Panc1 (cell line): ENCODE measurements around the gene SLC52A3. TPM values are rescaled to one million over a fixed set of nuclear protein-coding genes. Genes with fewer than 3 reads are reported as not detected.
"Not testable (repeated sequence)": the region's sequence is repeated elsewhere in the genome, so short reads cannot be mapped to it uniquely, and the experiment has no call there.

Experiments used
- ATAC-seq: fragments of 200-7000 bp; cut with Tn5 transposase; 2 replicates; pipeline ENCODE4 v1.9.1; 2020; ENCODE audit warnings: mild to moderate bottlenecking, moderate library complexity
- BruUV-seq: library from RNA; stranded (reverse); fragments of 400-500 nt; replicated peaks from 2 replicates; lab custom pipeline; 2021; lab: Mats Ljungman, UMichigan
- CTCF ChIA-PET: fragments of 300-600 bp; sonication (Branson Sonifier 250); formaldehyde crosslinking; loops from one replicate; lab custom pipeline; 2022; ENCODE audit warnings: antibody characterized with exemption; lab: Charles Lee
- POLR2A ChIA-PET: fragments of 300-600 bp; sonication (Branson Sonifier 250); formaldehyde crosslinking; loops from one replicate; lab custom pipeline; 2022; ENCODE audit warnings: antibody characterized with exemption; lab: Charles Lee
- DNase-seq: peaks from one replicate; pipeline ENCODE4 v3.0.0-alpha.2; 2010; ENCODE audit warnings: low read depth, low spot score
- H3K27ac ChIP-seq: 2 replicates; pipeline ENCODE4 v1.5.1; 2011; ENCODE audit warnings: mild to moderate bottlenecking, low read length, inconsistent platforms
- H3K27me3 ChIP-seq: fragments of 200-500 bp; sonication (Bioruptor generic); 2 replicates; pipeline ENCODE4 v1.6.0; 2014; ENCODE audit warnings: low read length, inconsistent platforms; ENCODE audit not compliant: control insufficient read depth, insufficient read depth
- H3K36me3 ChIP-seq: fragments of 200-500 bp; sonication (Bioruptor generic); 2 replicates; pipeline ENCODE4 v1.5.1; 2014; ENCODE audit warnings: inconsistent platforms, mild to moderate bottlenecking, low read length, moderate library complexity; ENCODE audit not compliant: control insufficient read depth, insufficient read depth
- H3K4me1 ChIP-seq: 2 replicates; pipeline ENCODE4 v1.5.1; 2011; ENCODE audit warnings: inconsistent platforms, mild to moderate bottlenecking, low read length, moderate library complexity; ENCODE audit not compliant: control insufficient read depth, insufficient read depth
- H3K4me3 ChIP-seq, 2 experiments: 2 replicates each; pipeline ENCODE4 v1.5.1; 2011 to 2012; ENCODE audit warnings: low read depth in 2 of 2, low read length in 2 of 2, mild to moderate bottlenecking in 2 of 2, inconsistent platforms in 1 of 2, moderate library complexity in 1 of 2
- H3K9me3 ChIP-seq: fragments of 200-500 bp; sonication (Bioruptor generic); 2 replicates; pipeline ENCODE4 v1.5.1; 2014; ENCODE audit warnings: low read depth, mild to moderate bottlenecking, inconsistent platforms, low read length, moderate library complexity; ENCODE audit not compliant: control insufficient read depth, insufficient read depth
- POLR2AphosphoS5 ChIP-seq: IDR thresholded peaks from 2 replicates; pipeline ENCODE4 v1.6.1; 2012; ENCODE audit warnings: mild to moderate bottlenecking, low read depth, low read length, moderate library complexity
- REST ChIP-seq, 2 experiments: IDR thresholded peaks; 2 replicates each; pipeline ENCODE4 v1.6.1; 2011 to 2012; ENCODE audit warnings: low read depth in 2 of 2, control low read depth in 1 of 2, low read length in 1 of 2, mild to moderate bottlenecking in 1 of 2, moderate library complexity in 1 of 2; ENCODE audit not compliant: insufficient read depth in 1 of 2
- SIN3A ChIP-seq: IDR thresholded peaks from 2 replicates; pipeline ENCODE4 v1.6.1; 2012; ENCODE audit warnings: low read depth, mild to moderate bottlenecking, low read length, moderate library complexity, borderline replicate concordance; ENCODE audit not compliant: insufficient read depth
- TCF7L2 ChIP-seq: IDR thresholded peaks from 2 replicates; pipeline ENCODE4 v1.6.1; 2011; ENCODE audit warnings: mild to moderate bottlenecking, low read depth, low read length, inconsistent platforms
- in situ Hi-C: cut with HindIII; loops from 2 replicates; pipeline ENCODE4 v1.10.0; 2016; ENCODE audit warnings: low sequenced_read_pairs, low pct_unique_long_range_greater_than_20kb
- intact Hi-C: fragments of 100-400 bp; cut with micrococcal nuclease; formaldehyde crosslinking; loops from one replicate; pipeline ENCODE4 v1.10.0; 2022; ENCODE audit not compliant: unreplicated experiment
- total RNA-seq: library from RNA; stranded (reverse); gene quantifications from one replicate; pipeline ENCODE4 v1.2.1, GENCODE V29; 2021; ENCODE audit not compliant: unreplicated experiment
- TF ChIP-seq, protein P1 (sequence below): fragments of 450-650 bp; IDR thresholded peaks from 2 replicates; pipeline ENCODE4 v1.5.1; 2017; ENCODE audit warnings: mild to moderate bottlenecking

Gene SLC52A3
- total RNA-seq, 1 experiment from 2014 or later = 6.4 TPM

GRCh38 chr20:724797-725196, 43.5 kb downstream of the SLC52A3 start:
- CTCF ChIA-PET, H3K4me3 ChIP-seq, in situ Hi-C loops, H3K27me3 ChIP-seq, H3K36me3 ChIP-seq, H3K4me1 ChIP-seq, BruUV-seq, DNase-seq, H3K9me3 ChIP-seq, intact Hi-C loops, H3K27ac ChIP-seq, POLR2A ChIA-PET, ATAC-seq: not testable (repeated sequence)

- no peaks in the 10 kb centered on the region for H3K36me3 ChIP-seq
- no peaks in the 10 kb centered on the region for H3K4me1 ChIP-seq
- no peak for DNase-seq
- ATAC-seq = no peak
- no TSS peak for BruUV-seq
- in situ Hi-C loops = no loop called here
- no peaks in the 10 kb centered on the region for H3K9me3 ChIP-seq
- no peak for TF ChIP-seq POLR2AphosphoS5
- no peak for TF ChIP-seq REST (IDR thresholded peaks at IDR 0.05; ENCODE audit: insufficient read depth in 1 of 2, low read depth in 2 of 2, low read length in 1 of 2)
- TF ChIP-seq, protein P1, sequence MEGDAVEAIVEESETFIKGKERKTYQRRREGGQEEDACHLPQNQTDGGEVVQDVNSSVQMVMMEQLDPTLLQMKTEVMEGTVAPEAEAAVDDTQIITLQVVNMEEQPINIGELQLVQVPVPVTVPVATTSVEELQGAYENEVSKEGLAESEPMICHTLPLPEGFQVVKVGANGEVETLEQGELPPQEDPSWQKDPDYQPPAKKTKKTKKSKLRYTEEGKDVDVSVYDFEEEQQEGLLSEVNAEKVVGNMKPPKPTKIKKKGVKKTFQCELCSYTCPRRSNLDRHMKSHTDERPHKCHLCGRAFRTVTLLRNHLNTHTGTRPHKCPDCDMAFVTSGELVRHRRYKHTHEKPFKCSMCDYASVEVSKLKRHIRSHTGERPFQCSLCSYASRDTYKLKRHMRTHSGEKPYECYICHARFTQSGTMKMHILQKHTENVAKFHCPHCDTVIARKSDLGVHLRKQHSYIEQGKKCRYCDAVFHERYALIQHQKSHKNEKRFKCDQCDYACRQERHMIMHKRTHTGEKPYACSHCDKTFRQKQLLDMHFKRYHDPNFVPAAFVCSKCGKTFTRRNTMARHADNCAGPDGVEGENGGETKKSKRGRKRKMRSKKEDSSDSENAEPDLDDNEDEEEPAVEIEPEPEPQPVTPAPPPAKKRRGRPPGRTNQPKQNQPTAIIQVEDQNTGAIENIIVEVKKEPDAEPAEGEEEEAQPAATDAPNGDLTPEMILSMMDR = no peak
- TF ChIP-seq SIN3A = no peak
- no peak for TF ChIP-seq TCF7L2
- intact Hi-C loops = no loop called here
- peaks cover 3% of the 10 kb centered on the region for H3K27me3 ChIP-seq
- ChIA-PET POLR2A (no interaction called here), CTCF (no interaction called here)
- no peak overlapping the region for H3K4me3 ChIP-seq
- no peak overlapping the region for H3K27ac ChIP-seq
Observed at GRCh38 chr20:723756-724155, 44.5 kb downstream of the SLC52A3 start.

- in situ Hi-C loops = no loop called here
- Histone ChIP-seq H3K4me3 (no peak overlapping the region), H3K4me1 (no peaks in the 10 kb centered on the region), H3K27me3 (peaks cover 3% of the 10 kb centered on the region), H3K9me3 (no peaks in the 10 kb centered on the region), H3K36me3 (no peaks in the 10 kb centered on the region), H3K27ac (no peak overlapping the region)
- DNase-seq (no peak), ATAC-seq (no peak)
- CTCF ChIA-PET = no interaction called here
- POLR2A ChIA-PET = no interaction called here
- intact Hi-C loops = no loop called here
- TF ChIP-seq TCF7L2 (no peak), SIN3A (no peak), POLR2AphosphoS5 (no peak), REST (IDR thresholded peaks at IDR 0.05; ENCODE audit: insufficient read depth in 1 of 2, low read depth in 2 of 2, low read length in 1 of 2) (no peak)
- TF ChIP-seq, protein P1 = no peak
- no TSS peak for BruUV-seq
Observed at GRCh38 chr20:722822-723644, 45.3 kb downstream of the SLC52A3 start.
